Activated CD4-positive, alpha-beta T cell treated with anti-CD3 and anti-CD28 coated beads for 48 hours (primary cell): ENCODE data around the gene SLFN12L.

Experiments used
- DNase-seq: peaks from one replicate; pipeline ENCODE4 v3.0.0-alpha.2; 2020

Gene SLFN12L

GRCh38 chr17:35423761-35424160, 113.7 kb downstream of the SLFN12L start:
- DNase-seq, result no peak
